ENCODE data around the gene TCERG1.

TCERG1 gene

DNA sequence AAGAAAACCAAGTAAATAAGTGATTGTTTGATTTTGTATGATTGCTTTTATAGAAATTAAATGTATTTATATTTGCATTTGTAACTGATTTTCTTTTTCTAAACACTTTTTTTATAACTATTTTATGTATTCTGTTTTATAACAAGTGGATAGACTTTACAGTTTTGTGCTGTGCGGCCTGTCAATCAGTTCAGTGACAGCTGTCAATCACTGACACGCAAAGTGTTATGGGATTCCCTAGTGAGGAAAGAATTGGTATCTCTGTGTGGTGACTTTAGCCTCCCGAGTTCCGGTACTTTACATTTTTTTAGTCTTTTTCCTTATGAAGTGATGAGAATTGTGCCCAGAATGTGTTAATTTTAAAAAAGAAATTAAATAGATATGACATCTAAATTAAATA lies 52.5 kb downstream of the TCERG1 start:
- Histone ChIP-seq H3K9me3 (ENCODE audit: severe bottlenecking) (no peaks in the 10 kb centered on the region), H3K4me3 (ENCODE audit: severe bottlenecking) (no peak overlapping the region), H3K36me3 (ENCODE audit: low read depth) (peaks cover 89% of the 10 kb centered on the region), H3K27me3 (ENCODE audit: insufficient read depth, poor library complexity, severe bottlenecking) (no peaks in the 10 kb centered on the region), H3K27ac (ENCODE audit: poor library complexity, severe bottlenecking) (no peak overlapping the region), H3K4me1 (ENCODE audit: insufficient read depth, poor library complexity, severe bottlenecking) (no peaks in the 10 kb centered on the region)
- TF ChIP-seq CTCF (IDR thresholded peaks at IDR 0.05; ENCODE audit: poor library complexity, severe bottlenecking), result no peak
- ATAC-seq (ENCODE audit: low read depth), result no peak
- DNase-seq (ENCODE audit: low spot score), result no peak

- peaks cover 99% of the 10 kb centered on the region for H3K36me3 ChIP-seq (ENCODE audit: low read depth)
- DNase-seq (ENCODE audit: low spot score) (no peak), ATAC-seq (ENCODE audit: low read depth) (no peak)
- no peaks in the 10 kb centered on the region for H3K9me3 ChIP-seq (ENCODE audit: severe bottlenecking)
- no peak overlapping the region for H3K4me3 ChIP-seq (ENCODE audit: severe bottlenecking)
- no peak overlapping the region for H3K27ac ChIP-seq (ENCODE audit: poor library complexity, severe bottlenecking)
- no peaks in the 10 kb centered on the region for H3K4me1 ChIP-seq (ENCODE audit: insufficient read depth, poor library complexity, severe bottlenecking)
- no peak for TF ChIP-seq CTCF (IDR thresholded peaks at IDR 0.05; ENCODE audit: poor library complexity, severe bottlenecking)
- H3K27me3 ChIP-seq (ENCODE audit: insufficient read depth, poor library complexity, severe bottlenecking), result no peaks in the 10 kb centered on the region
Observed at GRCh38 chr5:146507428-146507827, 60.3 kb downstream of the TCERG1 start.

GRCh38 chr5:146510559-146511125 lies 63.5 kb downstream of the TCERG1 start:
- TF ChIP-seq CTCF (IDR thresholded peaks at IDR 0.05; ENCODE audit: poor library complexity, severe bottlenecking), result no peak
- H3K9me3 ChIP-seq (ENCODE audit: severe bottlenecking), result no peaks in the 10 kb centered on the region
- no peak overlapping the region for H3K4me3 ChIP-seq (ENCODE audit: severe bottlenecking)
- peak; percentile 39; the same call in 2 of the 3 replicates for ATAC-seq (ENCODE audit: low read depth)
- H3K27me3 ChIP-seq (ENCODE audit: insufficient read depth, poor library complexity, severe bottlenecking), result no peaks in the 10 kb centered on the region
- no peaks in the 10 kb centered on the region for H3K4me1 ChIP-seq (ENCODE audit: insufficient read depth, poor library complexity, severe bottlenecking)
- peaks cover 78% of the 10 kb centered on the region for H3K36me3 ChIP-seq (ENCODE audit: low read depth)
- no peak overlapping the region for H3K27ac ChIP-seq (ENCODE audit: poor library complexity, severe bottlenecking)
- no peak for DNase-seq (ENCODE audit: low spot score)

DNA sequence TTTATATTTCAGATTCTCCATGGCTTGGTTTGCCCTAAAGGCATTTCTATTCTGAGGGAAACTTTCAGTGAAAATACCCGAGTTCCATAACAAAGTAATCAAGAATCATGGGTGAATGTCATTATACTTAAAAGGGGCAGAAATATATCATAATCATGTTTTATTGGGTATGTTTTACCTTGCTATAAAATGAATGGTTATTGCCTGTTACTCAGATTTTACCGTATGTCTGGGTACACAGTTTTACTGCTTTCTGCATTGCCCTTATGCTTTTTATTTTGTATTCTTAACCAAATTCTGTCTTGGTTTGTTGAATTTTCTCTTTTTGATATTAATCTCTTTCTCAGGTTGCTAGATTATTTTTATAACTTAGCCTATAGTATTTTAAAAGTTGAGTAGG lies 66.3 kb downstream of the TCERG1 start:
- DNase-seq (ENCODE audit: low spot score), result no peak
- no peaks in the 10 kb centered on the region for H3K9me3 ChIP-seq (ENCODE audit: severe bottlenecking)
- ATAC-seq (ENCODE audit: low read depth), result no peak
- TF ChIP-seq CTCF (IDR thresholded peaks at IDR 0.05; ENCODE audit: poor library complexity, severe bottlenecking), result no peak
- H3K27ac ChIP-seq (ENCODE audit: poor library complexity, severe bottlenecking), result no peak overlapping the region
- no peaks in the 10 kb centered on the region for H3K4me1 ChIP-seq (ENCODE audit: insufficient read depth, poor library complexity, severe bottlenecking)
- no peaks in the 10 kb centered on the region for H3K27me3 ChIP-seq (ENCODE audit: insufficient read depth, poor library complexity, severe bottlenecking)
- no peak overlapping the region for H3K4me3 ChIP-seq (ENCODE audit: severe bottlenecking)
- H3K36me3 ChIP-seq (ENCODE audit: low read depth), result peaks cover 50% of the 10 kb centered on the region

DNA sequence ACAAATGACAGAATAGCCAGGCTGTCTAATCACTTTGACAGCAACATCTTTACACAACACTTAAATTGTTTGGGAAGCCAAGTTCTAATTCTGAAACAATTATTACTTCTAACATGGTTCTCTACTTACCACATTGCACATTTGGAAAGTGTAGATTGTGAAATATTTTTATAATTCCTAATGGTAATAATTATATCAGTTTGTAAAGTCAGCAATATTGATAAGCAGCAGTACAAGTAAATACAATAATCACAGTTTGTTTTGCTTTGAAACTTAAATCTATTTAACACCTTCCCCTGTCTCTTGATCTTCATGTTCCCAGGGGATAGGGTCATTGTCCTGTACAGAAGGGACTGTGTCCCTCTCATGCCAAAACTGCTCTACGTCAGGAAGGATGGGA lies 67.4 kb downstream of the TCERG1 start:
- no peaks in the 10 kb centered on the region for H3K27me3 ChIP-seq (ENCODE audit: insufficient read depth, poor library complexity, severe bottlenecking)
- H3K9me3 ChIP-seq (ENCODE audit: severe bottlenecking), result no peaks in the 10 kb centered on the region
- peaks cover 38% of the 10 kb centered on the region for H3K36me3 ChIP-seq (ENCODE audit: low read depth)
- no peaks in the 10 kb centered on the region for H3K4me1 ChIP-seq (ENCODE audit: insufficient read depth, poor library complexity, severe bottlenecking)
- no peak for ATAC-seq (ENCODE audit: low read depth)
- TF ChIP-seq CTCF (IDR thresholded peaks at IDR 0.05; ENCODE audit: poor library complexity, severe bottlenecking), result no peak
- H3K4me3 ChIP-seq (ENCODE audit: severe bottlenecking), result no peak overlapping the region
- DNase-seq (ENCODE audit: low spot score), result no peak
- H3K27ac ChIP-seq (ENCODE audit: poor library complexity, severe bottlenecking), result no peak overlapping the region
